Ramos (cell line): ENCODE measurements around the gene ANKRD63.

Source experiments
- in situ Hi-C: fragments of 300-500 bp; cut with MboI; formaldehyde crosslinking; loops from one replicate; pipeline ENCODE4 v1.14.3; 2022; ENCODE audit warnings: low sequenced_read_pairs; ENCODE audit not compliant: unreplicated experiment

ANKRD63 gene

GRCh38 chr15:40314723-40315276, 31.9 kb upstream of the ANKRD63 start:
- in situ Hi-C loops, result no loop called here

GRCh38 chr15:40313531-40314398, 30.9 kb upstream of the ANKRD63 start:
- in situ Hi-C loops, result no loop called here

- in situ Hi-C loops, result no loop called here
Observed at GRCh38 chr15:40312370-40313158, 29.7 kb upstream of the ANKRD63 start.

- in situ Hi-C loops, result no loop called here
Observed at GRCh38 chr15:40310993-40311392, 28.1 kb upstream of the ANKRD63 start.

GRCh38 chr15:40310001-40310959, 27.4 kb upstream of the ANKRD63 start:
- in situ Hi-C loops, result no loop called here

GRCh38 chr15:40309344-40309862, 26.5 kb upstream of the ANKRD63 start:
- in situ Hi-C loops, result no loop called here

- in situ Hi-C loops, result no loop called here
Observed at GRCh38 chr15:40307421-40308211, 24.8 kb upstream of the ANKRD63 start, which contains the start of gene PLCB2. Gene PLCB2, minus strand, starts transcription at chr15:40307935. Its CDS starts 263 bp downstream, at chr15:40307672.

- in situ Hi-C loops, result no loop called here
Observed at GRCh38 chr15:40306908-40307307, 24.0 kb upstream of the ANKRD63 start.

- in situ Hi-C loops, result no loop called here
Observed at GRCh38 chr15:40306371-40306770, 23.5 kb upstream of the ANKRD63 start.

GRCh38 chr15:40305281-40305680, 22.4 kb upstream of the ANKRD63 start:
- in situ Hi-C loops, result no loop called here

- in situ Hi-C loops, result no loop called here
Observed at GRCh38 chr15:40303576-40303975, 20.7 kb upstream of the ANKRD63 start.

GRCh38 chr15:40302981-40303380, 20.1 kb upstream of the ANKRD63 start:
- in situ Hi-C loops, result no loop called here

GRCh38 chr15:40302288-40302886, 19.5 kb upstream of the ANKRD63 start:
- in situ Hi-C loops, result no loop called here

- in situ Hi-C loops, result no loop called here
Observed at GRCh38 chr15:40301467-40302179, 18.8 kb upstream of the ANKRD63 start.

- in situ Hi-C loops, result no loop called here
Observed at GRCh38 chr15:40300771-40301170, 17.9 kb upstream of the ANKRD63 start.

GRCh38 chr15:40300367-40300766, 17.5 kb upstream of the ANKRD63 start:
- in situ Hi-C loops, result no loop called here

GRCh38 chr15:40298216-40298935, 15.5 kb upstream of the ANKRD63 start:
- in situ Hi-C loops, result no loop called here
